Thoracic aorta (tissue), 2 donors: ENCODE data around the gene SNRK. TPM values are rescaled to one million over a fixed set of nuclear protein-coding genes. Genes with fewer than 3 reads are reported as not detected.
A peak's percentile ranks its signal among the peaks of the same experiment; 100 is the strongest.

ENCODE experiments used
- ATAC-seq: fragments of 150-250 bp; one replicate; pipeline ENCODE4 v1.8.0; 2017; ENCODE audit warnings: low read depth; ENCODE audit not compliant: insufficient number of reproducible peaks, low FRiP score
- DNase-seq: peaks from one replicate; pipeline ENCODE4 v3.0.0-alpha.2; 2020; ENCODE audit warnings: low spot score
- H3K27ac ChIP-seq, 2 donors: fragments of 200-600 bp; sonication (generic); 1 replicate in 1 of 2; 2 replicates in 1 of 2; pipeline ENCODE4 v1.5.1; 2016; ENCODE audit warnings: mild to moderate bottlenecking in 2 of 2, moderate library complexity in 2 of 2
- H3K27me3 ChIP-seq: fragments of 200-600 bp; sonication (generic); replicated peaks from 2 replicates; pipeline ENCODE4 v1.6.0; 2016; ENCODE audit warnings: mild to moderate bottlenecking; ENCODE audit not compliant: insufficient read depth
- H3K36me3 ChIP-seq: fragments of 200-600 bp; sonication (generic); one replicate; pipeline ENCODE4 v1.5.1; 2016
- H3K4me1 ChIP-seq, 2 donors: fragments of 200-600 bp; sonication (generic); 1 replicate in 1 of 2; 2 replicates in 1 of 2; pipeline versions ENCODE4 v1.5.1 to v1.6.0; 2016; ENCODE audit warnings: low read depth in 2 of 2, mild to moderate bottlenecking in 1 of 2; ENCODE audit not compliant: control insufficient read depth in 1 of 2
- H3K4me3 ChIP-seq: fragments of 200-600 bp; sonication (generic); 2 replicates; pipeline ENCODE4 v1.5.1; 2016; ENCODE audit warnings: mild to moderate bottlenecking
- H3K9me3 ChIP-seq: fragments of 200-600 bp; sonication (generic); 2 replicates; pipeline ENCODE4 v1.5.1; 2016
- CTCF ChIP-seq: fragments of 200-600 bp; sonication (generic); IDR thresholded peaks from one replicate; pipeline ENCODE4 v1.5.1; 2019; ENCODE audit warnings: antibody characterized with exemption
- total RNA-seq, 2 donors: library from RNA; depleted of rRNA; stranded (reverse); fragments of >200 nt; gene quantifications; one replicate each; pipeline versions ENCODE4 v1.1.0 to v1.2.3, GENCODE V29; 2016

Gene SNRK
- total RNA-seq, 2 donors from 2014 or later: 26.5 to 82.6 TPM

- ATAC-seq (no peak), DNase-seq (no peak)
- no peak overlapping the region for H3K4me3 ChIP-seq
- no peak overlapping the region for H3K27ac ChIP-seq
- no peak for TF ChIP-seq CTCF
- H3K36me3 ChIP-seq: no peaks in the 10 kb centered on the region
- no peaks in the 10 kb centered on the region for H3K4me1 ChIP-seq
- no peaks in the 10 kb centered on the region for H3K9me3 ChIP-seq
- no peaks in the 10 kb centered on the region for H3K27me3 ChIP-seq
Observed at GRCh38 chr3:43279532-43279931, 6.8 kb upstream of the SNRK start.

GRCh38 chr3:43281020-43281419, 5.3 kb upstream of the SNRK start:
- DNase-seq: no peak
- H3K9me3 ChIP-seq: no peaks in the 10 kb centered on the region
- no peaks in the 10 kb centered on the region for H3K27me3 ChIP-seq
- no peak overlapping the region for H3K4me3 ChIP-seq
- H3K4me1 ChIP-seq: no peaks in the 10 kb centered on the region
- H3K27ac ChIP-seq: no peak overlapping the region
- H3K36me3 ChIP-seq: no peaks in the 10 kb centered on the region
- no peak for ATAC-seq
- no peak for TF ChIP-seq CTCF

- Histone ChIP-seq H3K36me3 (no peaks in the 10 kb centered on the region), H3K4me3 (no peak overlapping the region), H3K27ac (no peak overlapping the region), H3K9me3 (no peaks in the 10 kb centered on the region), H3K4me1 (peaks cover 15 to 22% of the 10 kb centered on the region in 2 donors), H3K27me3 (no peaks in the 10 kb centered on the region)
- ATAC-seq (no peak), DNase-seq (no peak)
- TF ChIP-seq CTCF: no peak
Observed at GRCh38 chr3:43284171-43284570, 2.2 kb upstream of the SNRK start.

GRCh38 chr3:43285644-43286043, 696 bp upstream of the SNRK start:
- DNase-seq: no peak
- peak overlapping the region; percentile 62 to 66 for H3K27ac ChIP-seq
- no peaks in the 10 kb centered on the region for H3K27me3 ChIP-seq
- no peak for TF ChIP-seq CTCF
- H3K4me1 ChIP-seq: peaks cover 28 to 30% of the 10 kb centered on the region in 2 donors
- no peak for ATAC-seq
- H3K9me3 ChIP-seq: no peaks in the 10 kb centered on the region
- H3K4me3 ChIP-seq: peak overlapping the region; percentile 80
- no peaks in the 10 kb centered on the region for H3K36me3 ChIP-seq

GRCh38 chr3:43286841-43287499, 630 bp downstream of the SNRK start:
- Histone ChIP-seq H3K4me1 (peaks cover 30 to 32% of the 10 kb centered on the region in 2 donors), H3K9me3 (no peaks in the 10 kb centered on the region), H3K4me3 (peak overlapping the region; percentile 87), H3K27me3 (no peaks in the 10 kb centered on the region), H3K27ac (peak overlapping the region; percentile 44 to 58), H3K36me3 (no peaks in the 10 kb centered on the region)
- ATAC-seq: peak; percentile 32
- no peak for TF ChIP-seq CTCF
- no peak for DNase-seq
